NCI-H2196 treated with DMSO at 0.1 percent for 48 hours (cell line): ENCODE results near the gene OR51S1.
"Not testable (repeated sequence)": the region's sequence is repeated elsewhere in the genome, so short reads cannot be mapped to it uniquely, and the experiment has no call there.

Source experiments
- DNase-seq: peaks from one replicate; lab custom pipeline; 2025; ENCODE audit not compliant: unreplicated experiment; lab: John Stamatoyannopoulos, UW

OR51S1 gene, protein sequence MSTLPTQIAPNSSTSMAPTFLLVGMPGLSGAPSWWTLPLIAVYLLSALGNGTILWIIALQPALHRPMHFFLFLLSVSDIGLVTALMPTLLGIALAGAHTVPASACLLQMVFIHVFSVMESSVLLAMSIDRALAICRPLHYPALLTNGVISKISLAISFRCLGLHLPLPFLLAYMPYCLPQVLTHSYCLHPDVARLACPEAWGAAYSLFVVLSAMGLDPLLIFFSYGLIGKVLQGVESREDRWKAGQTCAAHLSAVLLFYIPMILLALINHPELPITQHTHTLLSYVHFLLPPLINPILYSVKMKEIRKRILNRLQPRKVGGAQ

DNA sequence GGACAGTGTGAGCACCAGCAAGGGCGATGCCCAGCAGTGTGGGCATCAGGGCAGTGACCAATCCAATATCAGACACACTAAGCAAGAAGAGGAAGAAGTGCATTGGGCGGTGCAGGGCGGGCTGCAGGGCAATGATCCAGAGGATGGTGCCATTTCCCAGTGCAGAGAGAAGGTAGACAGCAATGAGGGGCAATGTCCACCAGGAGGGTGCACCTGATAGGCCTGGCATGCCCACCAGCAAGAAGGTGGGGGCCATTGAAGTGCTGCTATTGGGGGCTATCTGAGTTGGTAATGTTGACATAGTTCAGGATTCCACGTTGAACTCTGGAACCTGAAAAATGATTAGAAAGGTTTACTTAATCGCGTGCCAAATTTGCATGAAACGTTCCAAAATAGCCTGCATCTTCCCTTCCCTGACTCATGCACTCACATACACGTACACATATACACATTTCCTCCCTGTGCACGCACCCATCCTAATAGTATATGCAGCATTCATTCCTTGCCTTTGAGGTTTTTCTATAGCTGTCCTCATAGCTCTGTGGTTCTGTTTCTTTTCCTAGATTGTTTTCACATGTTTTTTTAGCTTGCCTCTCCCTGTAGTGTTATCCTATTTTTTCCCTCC lies at the start of gene OR51S1:
OR51S1 (minus strand) TSS at position 301 of the 625 bp plus-strand sequence; CDS start at position 301, 0 bp downstream.
- DNase-seq = no peak

- DNase-seq = no peak
Observed at GRCh38 chr11:4891996-4892640, 43.1 kb upstream of the OR51S1 start.

- DNase-seq = no peak
Observed at GRCh38 chr11:4890279-4890678, 41.3 kb upstream of the OR51S1 start.

GRCh38 chr11:4887591-4887990 lies 38.6 kb upstream of the OR51S1 start:
- no peak for DNase-seq

GRCh38 chr11:4886186-4886585 lies 37.2 kb upstream of the OR51S1 start:
- DNase-seq = no peak

- no peak for DNase-seq
Observed at GRCh38 chr11:4884361-4884760, 35.4 kb upstream of the OR51S1 start.

DNA sequence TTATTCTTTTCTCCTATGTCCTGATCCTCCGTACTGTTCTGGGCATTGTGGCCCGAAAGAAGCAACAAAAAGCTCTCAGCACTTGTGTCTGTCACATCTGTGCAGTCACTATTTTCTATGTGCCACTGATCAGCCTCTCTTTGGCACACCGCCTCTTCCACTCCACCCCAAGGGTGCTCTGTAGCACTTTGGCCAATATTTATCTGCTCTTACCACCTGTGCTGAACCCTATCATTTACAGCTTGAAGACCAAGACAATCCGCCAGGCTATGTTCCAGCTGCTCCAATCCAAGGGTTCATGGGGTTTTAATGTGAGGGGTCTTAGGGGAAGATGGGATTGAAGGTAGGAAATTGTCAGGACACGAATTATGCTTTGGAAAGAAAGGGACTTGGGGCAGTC lies 33.5 kb upstream of the OR51S1 start:
- DNase-seq = no peak

DNA sequence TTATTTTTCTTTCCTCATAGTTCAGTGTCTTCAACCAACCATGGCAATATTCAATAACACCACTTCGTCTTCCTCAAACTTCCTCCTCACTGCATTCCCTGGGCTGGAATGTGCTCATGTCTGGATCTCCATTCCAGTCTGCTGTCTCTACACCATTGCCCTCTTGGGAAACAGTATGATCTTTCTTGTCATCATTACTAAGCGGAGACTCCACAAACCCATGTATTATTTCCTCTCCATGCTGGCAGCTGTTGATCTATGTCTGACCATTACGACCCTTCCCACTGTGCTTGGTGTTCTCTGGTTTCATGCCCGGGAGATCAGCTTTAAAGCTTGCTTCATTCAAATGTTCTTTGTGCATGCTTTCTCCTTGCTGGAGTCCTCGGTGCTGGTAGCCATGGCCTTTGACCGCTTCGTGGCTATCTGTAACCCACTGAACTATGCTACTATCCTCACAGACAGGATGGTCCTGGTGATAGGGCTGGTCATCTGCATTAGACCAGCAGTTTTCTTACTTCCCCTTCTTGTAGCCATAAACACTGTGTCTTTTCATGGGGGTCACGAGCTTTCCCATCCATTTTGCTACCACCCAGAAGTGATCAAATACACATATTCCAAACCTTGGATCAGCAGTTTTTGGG lies 33.0 kb upstream of the OR51S1 start, which contains the start of gene OR51T1:
OR51T1 (plus strand) TSS at position 41 of the 641 bp plus-strand sequence; CDS start at position 41, 0 bp downstream.
- DNase-seq = no peak

- no peak for DNase-seq
Observed at GRCh38 chr11:4881188-4881587, 32.2 kb upstream of the OR51S1 start.

- DNase-seq = no peak
Observed at GRCh38 chr11:4865855-4866254, 16.8 kb upstream of the OR51S1 start.

DNA sequence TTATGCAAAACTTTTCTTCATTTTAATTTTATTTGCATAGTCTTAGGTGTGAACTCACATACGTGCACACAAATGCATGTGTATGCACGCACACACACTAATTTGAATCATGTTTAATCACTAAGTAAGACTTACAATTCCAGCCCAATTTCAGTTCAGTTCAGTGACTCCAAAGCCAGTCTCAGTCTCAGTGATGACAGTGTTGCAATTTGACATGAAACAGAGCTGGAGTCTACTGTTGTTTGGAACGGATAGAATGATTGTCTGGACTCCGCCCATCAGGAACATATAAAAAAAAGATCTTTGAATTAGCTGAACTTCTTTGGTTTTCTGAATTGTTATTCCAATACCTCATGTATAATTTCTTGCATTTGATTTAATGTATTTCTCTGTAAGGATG lies 14.9 kb upstream of the OR51S1 start:
- no peak for DNase-seq

GRCh38 chr11:4862447-4863236 lies 13.6 kb upstream of the OR51S1 start:
- no peak for DNase-seq

DNA sequence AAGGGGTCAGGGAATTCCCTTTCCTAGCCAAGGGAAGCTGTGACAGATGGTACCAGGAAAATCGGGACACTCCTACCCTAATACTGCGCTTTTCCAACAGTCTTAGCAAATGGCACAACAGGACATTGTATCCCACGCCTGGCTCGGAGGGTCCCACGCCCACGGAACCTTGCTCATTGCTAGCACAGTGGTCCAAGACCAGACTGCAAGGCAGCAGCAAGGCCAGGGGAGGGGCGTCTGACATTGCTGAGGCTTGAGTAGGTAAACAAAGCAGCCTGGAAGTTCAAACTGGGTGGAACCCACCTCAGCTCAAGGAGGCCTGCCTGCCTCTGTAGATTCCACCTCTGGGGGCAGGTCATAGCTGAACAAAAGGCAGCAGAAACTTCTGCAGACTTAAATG lies 5.3 kb upstream of the OR51S1 start:
- DNase-seq = not testable (repeated sequence)

GRCh38 chr11:4851033-4851432 lies 2.0 kb upstream of the OR51S1 start:
- no peak for DNase-seq

DNA sequence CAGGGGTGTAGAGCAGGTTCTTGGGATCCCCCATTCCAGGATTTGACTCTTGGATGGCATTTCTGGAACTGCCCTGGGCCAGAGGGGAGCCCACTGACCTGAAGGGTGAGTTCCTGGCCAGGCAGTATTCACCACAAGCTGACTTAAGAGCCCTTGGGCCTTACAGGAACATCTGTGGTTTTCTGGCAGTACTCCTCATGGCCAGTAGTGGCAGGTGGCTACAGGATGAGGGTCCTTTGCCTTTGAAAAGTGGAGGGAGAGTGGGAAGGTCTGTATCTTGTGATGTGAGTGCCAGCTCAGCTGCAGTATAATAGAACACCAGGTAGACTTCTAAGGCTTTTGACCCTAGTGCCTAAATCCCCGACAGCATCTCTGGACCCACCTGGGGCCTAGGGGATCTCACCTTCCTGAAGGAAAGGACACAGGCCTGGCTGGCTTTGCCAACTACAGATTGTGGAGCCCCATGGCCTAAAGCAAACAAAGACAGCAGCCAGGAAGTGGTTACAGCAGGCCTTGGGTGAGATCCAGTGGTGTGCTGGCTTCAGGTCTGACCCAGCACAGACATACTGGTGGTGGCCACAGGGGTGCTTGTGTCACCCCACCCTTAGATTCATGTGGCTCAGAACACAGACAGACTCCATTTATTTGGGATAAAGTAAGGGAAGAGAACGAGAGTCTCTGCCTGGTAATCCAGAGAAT lies 9.0 kb downstream of the OR51S1 start:
- no peak for DNase-seq

- DNase-seq = no peak
Observed at GRCh38 chr11:4830909-4831308, 18.1 kb downstream of the OR51S1 start.

DNA sequence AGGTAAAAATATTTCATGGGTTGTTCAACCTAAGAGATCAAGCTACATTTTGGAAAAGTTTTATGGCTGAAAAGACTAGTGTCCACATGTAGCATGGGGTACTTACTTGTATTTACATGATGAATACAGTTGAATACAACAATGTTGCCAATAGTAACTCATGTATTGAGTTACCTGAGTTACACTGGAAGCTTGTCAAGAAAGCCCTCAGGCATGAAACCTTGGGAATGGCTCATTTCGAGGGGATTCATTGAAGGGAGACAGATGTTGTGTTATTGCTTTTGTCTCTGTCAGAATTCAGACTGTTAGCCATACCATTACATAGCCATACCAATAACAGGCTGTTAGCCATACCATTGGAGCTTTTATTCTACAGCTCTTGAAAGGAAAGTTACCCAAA lies 18.7 kb downstream of the OR51S1 start:
- no peak for DNase-seq

- DNase-seq = no peak
Observed at GRCh38 chr11:4826425-4826824, 22.6 kb downstream of the OR51S1 start.

GRCh38 chr11:4825132-4825531 lies 23.9 kb downstream of the OR51S1 start:
- DNase-seq = no peak

GRCh38 chr11:4821021-4821420 lies 28.0 kb downstream of the OR51S1 start, which contains the start of gene OR51F2:
TSS of gene OR51F2 (plus strand) at chr11:4821321. CDS start at chr11:4821422, 101 bp downstream.
- no peak for DNase-seq
